ENCODE data around the gene NAPG.
"Not testable (repeated sequence)": the region's sequence is repeated elsewhere in the genome, so short reads cannot be mapped to it uniquely, and the experiment has no call there.

The NAPG gene

DNA sequence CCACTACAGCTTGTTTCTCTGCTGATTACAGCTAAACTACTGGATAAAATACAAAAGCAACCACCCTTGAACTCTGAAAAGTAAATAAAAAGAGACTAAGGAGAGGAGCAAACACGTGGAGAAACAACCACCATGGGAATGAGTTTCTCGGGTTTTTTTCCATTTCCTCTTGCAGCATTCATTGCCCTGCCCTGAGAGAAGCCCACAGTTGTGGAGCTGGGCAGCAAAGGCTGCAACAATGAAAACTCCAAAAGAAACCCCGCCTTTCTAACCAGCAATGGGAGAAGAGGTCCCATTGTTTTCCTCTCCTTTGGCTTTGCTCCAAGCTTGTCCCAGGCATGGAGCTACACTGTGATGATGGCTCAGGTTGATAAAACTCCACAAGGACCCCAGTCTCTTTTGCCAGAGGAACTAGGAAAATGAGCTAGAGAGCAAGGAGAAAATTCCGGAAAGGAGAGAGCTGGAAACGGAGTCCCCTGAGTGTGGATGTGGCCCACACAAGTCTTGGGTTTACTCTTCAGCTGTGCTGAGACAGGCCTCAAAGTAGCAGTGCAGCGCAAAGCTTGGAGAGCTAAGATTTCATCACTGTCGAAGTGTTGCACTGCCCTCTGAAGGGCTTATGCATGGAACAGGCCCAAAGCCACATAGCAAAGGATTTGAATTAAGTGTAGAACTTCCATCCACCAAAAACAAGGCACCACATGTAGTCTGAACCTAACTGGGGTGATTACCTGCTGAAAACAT lies 20.9 kb downstream of the NAPG start:
- TF ChIP-seq, protein P1, sequence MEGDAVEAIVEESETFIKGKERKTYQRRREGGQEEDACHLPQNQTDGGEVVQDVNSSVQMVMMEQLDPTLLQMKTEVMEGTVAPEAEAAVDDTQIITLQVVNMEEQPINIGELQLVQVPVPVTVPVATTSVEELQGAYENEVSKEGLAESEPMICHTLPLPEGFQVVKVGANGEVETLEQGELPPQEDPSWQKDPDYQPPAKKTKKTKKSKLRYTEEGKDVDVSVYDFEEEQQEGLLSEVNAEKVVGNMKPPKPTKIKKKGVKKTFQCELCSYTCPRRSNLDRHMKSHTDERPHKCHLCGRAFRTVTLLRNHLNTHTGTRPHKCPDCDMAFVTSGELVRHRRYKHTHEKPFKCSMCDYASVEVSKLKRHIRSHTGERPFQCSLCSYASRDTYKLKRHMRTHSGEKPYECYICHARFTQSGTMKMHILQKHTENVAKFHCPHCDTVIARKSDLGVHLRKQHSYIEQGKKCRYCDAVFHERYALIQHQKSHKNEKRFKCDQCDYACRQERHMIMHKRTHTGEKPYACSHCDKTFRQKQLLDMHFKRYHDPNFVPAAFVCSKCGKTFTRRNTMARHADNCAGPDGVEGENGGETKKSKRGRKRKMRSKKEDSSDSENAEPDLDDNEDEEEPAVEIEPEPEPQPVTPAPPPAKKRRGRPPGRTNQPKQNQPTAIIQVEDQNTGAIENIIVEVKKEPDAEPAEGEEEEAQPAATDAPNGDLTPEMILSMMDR (conservative IDR thresholded peaks at IDR 0.05; ENCODE audit: low read depth, low read length) = no peak
- H3K9ac ChIP-seq = no peak overlapping the region
- H3K27me3 ChIP-seq (ENCODE audit: insufficient read depth, low read depth) = no peaks in the 10 kb centered on the region
- H3K4me2 ChIP-seq = no peak overlapping the region
- H2AFZ ChIP-seq (ENCODE audit: low read depth) = no peak overlapping the region
- peaks cover 75% of the 10 kb centered on the region for H3K4me1 ChIP-seq (ENCODE audit: low read depth, poor library complexity, severe bottlenecking)
- peaks cover 20% of the 10 kb centered on the region for H3K36me3 ChIP-seq (ENCODE audit: insufficient read depth)
- no peak overlapping the region for H3K4me3 ChIP-seq (IDR thresholded peaks at IDR 0.05; ENCODE audit: insufficient read depth, low read depth, low read length)
- H4K20me1 ChIP-seq (ENCODE audit: insufficient read depth) = no peaks in the 10 kb centered on the region
- H3K79me2 ChIP-seq (ENCODE audit: insufficient read depth, low read depth) = no peaks in the 10 kb centered on the region
- no peak overlapping the region; the same call in 1 of the 2 replicates for H3K27ac ChIP-seq

GRCh38 chr18:10552226-10552625 lies 26.4 kb downstream of the NAPG start:
- Histone ChIP-seq H3K36me3 (ENCODE audit: insufficient read depth) (peaks cover 31% of the 10 kb centered on the region), H3K27ac (peak overlapping the region; percentile 71), H3K4me2 (peak overlapping the region; percentile 61), H3K27me3 (ENCODE audit: insufficient read depth, low read depth) (no peaks in the 10 kb centered on the region), H3K4me1 (ENCODE audit: low read depth, poor library complexity, severe bottlenecking) (peaks cover 100% of the 10 kb centered on the region), H3K79me2 (ENCODE audit: insufficient read depth, low read depth) (no peaks in the 10 kb centered on the region), H3K9ac (0 out of 2 replicates have a peak overlapping the region, but pooled peaks have one; percentile 13), H3K4me3 (IDR thresholded peaks at IDR 0.05; ENCODE audit: insufficient read depth, low read depth, low read length) (no peak overlapping the region), H2AFZ (ENCODE audit: low read depth) (no peak overlapping the region), H4K20me1 (ENCODE audit: insufficient read depth) (no peaks in the 10 kb centered on the region)
- TF ChIP-seq, protein P1 (conservative IDR thresholded peaks at IDR 0.05; ENCODE audit: low read depth, low read length) = no peak

DNA sequence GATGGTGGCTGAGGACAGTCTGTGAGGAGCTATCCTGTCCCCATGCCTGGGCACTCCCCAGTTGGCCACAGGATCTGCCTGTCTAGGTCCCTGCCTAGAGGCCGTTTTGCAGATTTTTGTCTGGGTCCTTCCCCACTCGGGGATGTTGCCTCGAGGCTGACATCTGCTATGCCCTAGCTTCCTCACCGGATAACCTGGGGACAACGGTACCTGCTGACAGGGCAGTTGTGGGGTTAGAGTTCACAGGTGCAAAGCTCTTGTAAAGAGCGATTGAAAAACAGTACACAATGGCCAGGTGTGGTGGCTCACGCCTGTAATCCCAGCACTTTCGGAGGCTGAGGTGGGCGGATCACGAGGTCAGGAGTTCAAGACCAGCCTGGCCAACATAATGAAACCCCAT lies 30.4 kb downstream of the NAPG start:
- H3K4me3 ChIP-seq (IDR thresholded peaks at IDR 0.05; ENCODE audit: insufficient read depth, low read depth, low read length); H3K27me3 ChIP-seq (ENCODE audit: insufficient read depth, low read depth); H3K79me2 ChIP-seq (ENCODE audit: insufficient read depth, low read depth); H4K20me1 ChIP-seq (ENCODE audit: insufficient read depth); H2AFZ ChIP-seq (ENCODE audit: low read depth): not testable (repeated sequence)
- H3K9ac ChIP-seq = peak overlapping the region; percentile 43; the same call in 1 of the 2 replicates
- peak overlapping the region; percentile 85 for H3K27ac ChIP-seq
- peaks cover 100% of the 10 kb centered on the region for H3K4me1 ChIP-seq (ENCODE audit: low read depth, poor library complexity, severe bottlenecking)
- peaks cover 21% of the 10 kb centered on the region for H3K36me3 ChIP-seq (ENCODE audit: insufficient read depth)
- H3K4me2 ChIP-seq = peak overlapping the region; percentile 31; the same call in 1 of the 2 replicates

DNA sequence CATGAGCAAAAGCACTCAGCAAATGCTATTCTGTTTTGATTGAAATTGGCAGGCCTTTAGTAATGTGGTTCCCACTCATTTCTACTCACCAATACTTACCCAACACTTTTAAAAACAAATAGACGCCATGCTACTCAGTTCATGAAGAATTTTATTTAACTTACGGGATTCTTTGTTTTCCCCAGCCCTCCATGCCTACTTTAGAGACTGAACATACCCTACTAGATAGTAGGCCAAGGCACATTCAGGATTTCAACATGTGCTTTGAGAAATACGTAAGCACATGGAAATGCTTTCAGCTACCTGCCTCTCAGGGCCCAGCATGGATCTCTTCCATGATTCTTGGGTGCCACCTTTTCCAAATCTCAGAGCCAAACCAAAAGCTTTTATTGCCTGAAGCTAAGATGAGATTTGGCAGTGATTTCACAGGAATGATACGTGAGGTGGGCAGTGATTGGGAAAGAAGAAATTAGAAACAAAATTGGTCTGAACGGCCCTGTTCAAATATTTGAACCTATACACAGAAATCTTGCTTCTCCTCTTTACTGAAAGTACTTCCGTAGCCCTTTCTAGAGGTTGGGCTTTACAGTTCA lies 31.4 kb downstream of the NAPG start:
- H4K20me1 ChIP-seq (ENCODE audit: insufficient read depth) = no peaks in the 10 kb centered on the region
- peak overlapping the region; percentile 85 for H3K27ac ChIP-seq
- TF ChIP-seq, protein P1 (conservative IDR thresholded peaks at IDR 0.05; ENCODE audit: low read depth, low read length) = no peak
- no peak overlapping the region for H3K4me3 ChIP-seq (IDR thresholded peaks at IDR 0.05; ENCODE audit: insufficient read depth, low read depth, low read length)
- H3K27me3 ChIP-seq (ENCODE audit: insufficient read depth, low read depth) = no peaks in the 10 kb centered on the region
- H3K36me3 ChIP-seq (ENCODE audit: insufficient read depth) = peaks cover 21% of the 10 kb centered on the region
- H3K4me2 ChIP-seq = peak overlapping the region; percentile 46
- no peak overlapping the region for H3K9ac ChIP-seq
- no peak overlapping the region for H2AFZ ChIP-seq (ENCODE audit: low read depth)
- peaks cover 96% of the 10 kb centered on the region for H3K4me1 ChIP-seq (ENCODE audit: low read depth, poor library complexity, severe bottlenecking)
- no peaks in the 10 kb centered on the region for H3K79me2 ChIP-seq (ENCODE audit: insufficient read depth, low read depth)

Measured in KMS-11 (cell line).